Body of pancreas (tissue), 4 donors: ENCODE data around the gene CDC45.

Experiments used
- CTCF ChIP-seq, 7 experiments: fragments of 450-650 bp in 4 of 7; fragments of 200-600 bp in 3 of 7; sonication (generic) in 3 of 7; IDR thresholded peaks; one replicate each; pipeline ENCODE4 v1.5.1; 2016 to 2019; ENCODE audit warnings: antibody characterized with exemption in 7 of 7
- POLR2A ChIP-seq, 3 donors: fragments of 450-650 bp; IDR thresholded peaks; one replicate each; pipeline ENCODE4 v1.6.1; 2016; ENCODE audit warnings: antibody characterized with exemption in 3 of 3, mild to moderate bottlenecking in 2 of 3

GRCh38 chr22:19527321-19527721, 47.6 kb downstream of the CDC45 start:
- TF ChIP-seq CTCF (IDR thresholded peaks at IDR 0.05) (no peak), POLR2A (IDR thresholded peaks at IDR 0.05) (no peak)
